ENCODE measurements around the gene RNF144B. TPM values are rescaled to one million over a fixed set of nuclear protein-coding genes. Genes with fewer than 3 reads are reported as not detected.
"Not testable (repeated sequence)": the region's sequence is repeated elsewhere in the genome, so short reads cannot be mapped to it uniquely, and the experiment has no call there.

RNF144B gene
- total RNA-seq, 1 experiment from 2014 or later: 8.2 TPM

DNA sequence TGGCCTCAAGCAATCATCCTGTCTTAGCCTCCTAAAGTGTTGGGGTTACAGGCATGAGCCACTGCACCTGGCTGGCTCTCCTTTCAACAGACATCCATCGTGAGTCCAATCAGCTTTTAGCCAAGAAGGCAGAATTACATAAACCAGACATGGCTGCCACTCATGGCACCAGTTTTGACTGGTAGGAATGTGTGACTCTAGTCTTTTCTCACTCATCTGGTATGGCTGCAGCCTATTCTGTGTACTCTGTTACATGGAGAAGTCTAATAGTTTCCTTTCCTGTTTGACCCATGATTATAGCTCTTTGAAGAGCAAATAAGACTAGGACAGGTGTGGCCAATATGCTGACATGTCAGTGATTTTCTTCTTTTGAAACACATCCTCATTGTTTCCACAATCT, 27.0 kb upstream of the RNF144B start:
- Mint-ChIP-seq H3K4me1 (no peaks in the 10 kb centered on the region), H3K4me3 (no peak overlapping the region), H3K27me3 (ENCODE audit: low read depth) (peaks cover 4% of the 10 kb centered on the region), H3K9me3 (peaks cover 21% of the 10 kb centered on the region), H3K36me3 (peaks cover 9% of the 10 kb centered on the region), H3K27ac (no peak overlapping the region)
- ChIA-PET POLR2A (no interaction called here), CTCF (no interaction called here)
- ATAC-seq: no peak
- DNase-seq (ENCODE audit: low spot score): no peak
- TF ChIP-seq ZNF121 (CRISPR knock-in tag; IDR thresholded peaks at IDR 0.05) (no peak), NR1H2 (CRISPR knock-in tag; IDR thresholded peaks at IDR 0.05) (no peak), TP53 (CRISPR knock-in tag; IDR thresholded peaks at IDR 0.05) (no peak), ATF1 (CRISPR knock-in tag; IDR thresholded peaks at IDR 0.05) (no peak)
- TF ChIP-seq, protein P1, sequence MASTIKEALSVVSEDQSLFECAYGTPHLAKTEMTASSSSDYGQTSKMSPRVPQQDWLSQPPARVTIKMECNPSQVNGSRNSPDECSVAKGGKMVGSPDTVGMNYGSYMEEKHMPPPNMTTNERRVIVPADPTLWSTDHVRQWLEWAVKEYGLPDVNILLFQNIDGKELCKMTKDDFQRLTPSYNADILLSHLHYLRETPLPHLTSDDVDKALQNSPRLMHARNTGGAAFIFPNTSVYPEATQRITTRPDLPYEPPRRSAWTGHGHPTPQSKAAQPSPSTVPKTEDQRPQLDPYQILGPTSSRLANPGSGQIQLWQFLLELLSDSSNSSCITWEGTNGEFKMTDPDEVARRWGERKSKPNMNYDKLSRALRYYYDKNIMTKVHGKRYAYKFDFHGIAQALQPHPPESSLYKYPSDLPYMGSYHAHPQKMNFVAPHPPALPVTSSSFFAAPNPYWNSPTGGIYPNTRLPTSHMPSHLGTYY (CRISPR knock-in tag; IDR thresholded peaks at IDR 0.05): no peak

DNA sequence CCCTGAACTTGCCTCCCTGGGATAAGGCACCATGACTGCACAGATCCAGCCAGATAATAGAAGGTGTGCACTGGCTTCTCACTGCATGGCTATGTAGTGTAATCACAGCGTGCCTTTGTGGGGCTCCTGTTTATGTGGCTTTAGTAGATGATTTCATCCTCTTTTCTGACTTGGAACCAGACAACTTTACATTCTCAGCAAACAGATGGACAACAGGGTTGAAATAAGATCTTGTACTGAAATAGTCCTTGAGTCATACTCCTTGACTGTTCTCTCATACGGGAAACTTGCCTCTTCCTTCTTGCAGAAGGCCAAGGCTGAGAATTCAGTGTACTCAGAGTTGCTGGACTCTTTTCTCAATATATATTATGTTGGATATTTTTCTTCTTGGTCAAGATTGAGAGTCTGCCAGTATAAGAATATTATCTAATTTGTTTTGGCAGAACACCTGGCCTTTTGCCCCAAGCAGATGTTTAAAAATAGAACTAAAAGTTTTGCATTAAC, 25.0 kb upstream of the RNF144B start:
- ChIA-PET POLR2A (no interaction called here), CTCF (no interaction called here)
- Mint-ChIP-seq H3K4me3 (no peak overlapping the region), H3K9me3 (peaks cover 23% of the 10 kb centered on the region), H3K27me3 (ENCODE audit: low read depth) (peaks cover 4% of the 10 kb centered on the region), H3K27ac (no peak overlapping the region), H3K4me1 (no peaks in the 10 kb centered on the region), H3K36me3 (peaks cover 7% of the 10 kb centered on the region)
- TF ChIP-seq FOXJ3 (CRISPR knock-in tag; IDR thresholded peaks at IDR 0.05; ENCODE audit: borderline replicate concordance): no peak
- DNase-seq (ENCODE audit: low spot score) (no peak), ATAC-seq (no peak)

DNA sequence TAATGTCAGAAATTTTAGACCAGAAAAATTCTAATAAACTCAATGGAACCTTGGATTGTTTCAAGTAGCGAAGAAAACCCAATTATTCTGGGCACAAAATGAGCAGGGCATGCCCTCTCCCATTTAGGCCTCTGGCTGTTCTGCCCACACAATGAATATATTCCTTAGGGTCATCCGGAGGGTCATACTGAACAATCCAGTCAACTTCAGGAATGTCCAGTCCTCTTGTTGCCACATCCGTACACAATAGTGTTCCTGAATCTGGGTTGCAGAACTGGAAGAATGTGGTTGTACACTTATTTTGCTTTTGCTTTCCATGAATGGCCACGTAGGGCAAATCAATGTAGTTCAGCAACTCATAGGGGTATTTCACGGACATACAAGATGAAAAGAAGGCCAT, 23.4 kb upstream of the RNF144B start:
- DNase-seq (ENCODE audit: low spot score): no peak
- Mint-ChIP-seq H3K27me3 (ENCODE audit: low read depth) (no peaks in the 10 kb centered on the region), H3K27ac (no peak overlapping the region), H3K36me3 (no peaks in the 10 kb centered on the region), H3K9me3 (peaks cover 20% of the 10 kb centered on the region), H3K4me1 (no peaks in the 10 kb centered on the region), H3K4me3 (no peak overlapping the region)
- TF ChIP-seq FOXJ3 (CRISPR knock-in tag; IDR thresholded peaks at IDR 0.05; ENCODE audit: borderline replicate concordance): no peak
- TF ChIP-seq ZNF263 (CRISPR knock-in tag; IDR thresholded peaks at IDR 0.05; ENCODE audit: low read depth): no peak
- no peak for TF ChIP-seq GABPB1 (CRISPR knock-in tag; IDR thresholded peaks at IDR 0.05)
- TF ChIP-seq TCF7 (CRISPR knock-in tag; IDR thresholded peaks at IDR 0.05; ENCODE audit: low read depth): no peak
- TF ChIP-seq ZNF423 (CRISPR knock-in tag; IDR thresholded peaks at IDR 0.05): no peak
- TF ChIP-seq CBFB (CRISPR knock-in tag; IDR thresholded peaks at IDR 0.05; ENCODE audit: low read depth): no peak
- TF ChIP-seq NR1H2 (CRISPR knock-in tag; IDR thresholded peaks at IDR 0.05): no peak
- TF ChIP-seq ZNF671 (CRISPR knock-in tag; IDR thresholded peaks at IDR 0.05): no peak
- TF ChIP-seq HMGA2 (CRISPR knock-in tag; IDR thresholded peaks at IDR 0.05): no peak
- TF ChIP-seq RELA (CRISPR knock-in tag; IDR thresholded peaks at IDR 0.05; ENCODE audit: borderline replicate concordance): no peak
- POLR2A ChIA-PET: interaction anchor here (0.7 kb wide), 1 partner anchor 43 kb away, joined by 3 read pairs; no protein-coding TSS in a partner anchor
- CTCF ChIA-PET: no interaction called here
- no peak for ATAC-seq

DNA sequence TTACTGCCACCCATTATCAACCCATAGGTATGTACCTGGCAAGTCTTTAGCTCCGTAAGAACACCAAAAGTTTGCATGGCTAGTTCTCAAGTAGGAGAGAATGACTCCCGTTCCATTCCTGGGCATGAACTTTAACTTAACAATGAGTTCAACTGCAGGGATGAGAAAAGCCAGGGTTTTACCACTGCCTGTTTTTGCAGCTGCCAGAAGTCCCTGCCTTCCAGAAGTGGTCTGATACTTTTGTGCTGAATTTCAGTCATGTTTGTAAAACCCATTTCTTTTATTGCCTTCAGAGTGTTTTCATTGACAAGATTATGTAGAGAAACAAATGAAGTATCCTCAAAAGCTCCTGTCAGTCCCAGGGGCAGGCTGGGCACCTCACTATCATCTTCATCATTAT, 22.6 kb upstream of the RNF144B start:
- H3K4me1 Mint-ChIP-seq; POLR2A ChIA-PET; H3K4me3 Mint-ChIP-seq; ATAC-seq; CTCF ChIA-PET; DNase-seq (ENCODE audit: low spot score); H3K36me3 Mint-ChIP-seq; H3K27me3 Mint-ChIP-seq (ENCODE audit: low read depth); H3K27ac Mint-ChIP-seq: not testable (repeated sequence)
- H3K9me3 Mint-ChIP-seq: peaks cover 20% of the 10 kb centered on the region

DNA sequence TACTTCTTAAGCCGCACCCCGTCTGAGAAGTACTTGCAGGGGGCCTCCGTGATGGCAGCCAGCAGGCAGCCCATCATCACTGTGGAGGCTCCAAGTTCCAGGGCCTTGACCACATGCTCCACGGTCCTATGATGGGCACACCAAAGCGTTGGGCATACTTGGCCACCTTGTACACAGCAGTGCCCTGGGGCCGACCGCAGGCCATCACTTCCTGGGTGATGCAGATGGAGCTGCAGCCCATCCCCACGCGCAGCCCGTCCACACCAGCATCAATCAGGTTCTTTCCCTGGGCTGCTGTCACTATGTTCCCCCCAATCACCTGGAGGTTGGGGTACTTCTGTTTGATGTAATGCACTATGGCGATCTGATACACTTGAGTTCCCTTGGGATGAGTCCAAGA, 19.8 kb upstream of the RNF144B start:
- Mint-ChIP-seq H3K9me3 (peaks cover 23% of the 10 kb centered on the region), H3K4me3 (no peak overlapping the region), H3K27ac (no peak overlapping the region), H3K27me3 (ENCODE audit: low read depth) (no peaks in the 10 kb centered on the region), H3K36me3 (no peaks in the 10 kb centered on the region), H3K4me1 (no peaks in the 10 kb centered on the region)
- ATAC-seq (no peak), DNase-seq (ENCODE audit: low spot score) (no peak)
- ChIA-PET CTCF (no interaction called here), POLR2A (no interaction called here)
- no peak for TF ChIP-seq PRRX2 (CRISPR knock-in tag; IDR thresholded peaks at IDR 0.05)
- TF ChIP-seq ZNF396 (CRISPR knock-in tag; IDR thresholded peaks at IDR 0.05; ENCODE audit: borderline replicate concordance): no peak
- no peak for TF ChIP-seq ESRRA (CRISPR knock-in tag; IDR thresholded peaks at IDR 0.05; ENCODE audit: borderline replicate concordance)
- TF ChIP-seq, protein P2, sequence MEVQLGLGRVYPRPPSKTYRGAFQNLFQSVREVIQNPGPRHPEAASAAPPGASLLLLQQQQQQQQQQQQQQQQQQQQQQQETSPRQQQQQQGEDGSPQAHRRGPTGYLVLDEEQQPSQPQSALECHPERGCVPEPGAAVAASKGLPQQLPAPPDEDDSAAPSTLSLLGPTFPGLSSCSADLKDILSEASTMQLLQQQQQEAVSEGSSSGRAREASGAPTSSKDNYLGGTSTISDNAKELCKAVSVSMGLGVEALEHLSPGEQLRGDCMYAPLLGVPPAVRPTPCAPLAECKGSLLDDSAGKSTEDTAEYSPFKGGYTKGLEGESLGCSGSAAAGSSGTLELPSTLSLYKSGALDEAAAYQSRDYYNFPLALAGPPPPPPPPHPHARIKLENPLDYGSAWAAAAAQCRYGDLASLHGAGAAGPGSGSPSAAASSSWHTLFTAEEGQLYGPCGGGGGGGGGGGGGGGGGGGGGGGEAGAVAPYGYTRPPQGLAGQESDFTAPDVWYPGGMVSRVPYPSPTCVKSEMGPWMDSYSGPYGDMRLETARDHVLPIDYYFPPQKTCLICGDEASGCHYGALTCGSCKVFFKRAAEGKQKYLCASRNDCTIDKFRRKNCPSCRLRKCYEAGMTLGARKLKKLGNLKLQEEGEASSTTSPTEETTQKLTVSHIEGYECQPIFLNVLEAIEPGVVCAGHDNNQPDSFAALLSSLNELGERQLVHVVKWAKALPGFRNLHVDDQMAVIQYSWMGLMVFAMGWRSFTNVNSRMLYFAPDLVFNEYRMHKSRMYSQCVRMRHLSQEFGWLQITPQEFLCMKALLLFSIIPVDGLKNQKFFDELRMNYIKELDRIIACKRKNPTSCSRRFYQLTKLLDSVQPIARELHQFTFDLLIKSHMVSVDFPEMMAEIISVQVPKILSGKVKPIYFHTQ (CRISPR knock-in tag; IDR thresholded peaks at IDR 0.05): no peak
- TF ChIP-seq, protein P3, sequence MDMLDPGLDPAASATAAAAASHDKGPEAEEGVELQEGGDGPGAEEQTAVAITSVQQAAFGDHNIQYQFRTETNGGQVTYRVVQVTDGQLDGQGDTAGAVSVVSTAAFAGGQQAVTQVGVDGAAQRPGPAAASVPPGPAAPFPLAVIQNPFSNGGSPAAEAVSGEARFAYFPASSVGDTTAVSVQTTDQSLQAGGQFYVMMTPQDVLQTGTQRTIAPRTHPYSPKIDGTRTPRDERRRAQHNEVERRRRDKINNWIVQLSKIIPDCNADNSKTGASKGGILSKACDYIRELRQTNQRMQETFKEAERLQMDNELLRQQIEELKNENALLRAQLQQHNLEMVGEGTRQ (CRISPR knock-in tag; IDR thresholded peaks at IDR 0.05): no peak
- TF ChIP-seq SP1 (CRISPR knock-in tag; conservative IDR thresholded peaks at IDR 0.05): no peak
- no peak for TF ChIP-seq EMX1 (CRISPR knock-in tag; IDR thresholded peaks at IDR 0.05)
- TF ChIP-seq TP53 (CRISPR knock-in tag; IDR thresholded peaks at IDR 0.05): no peak
- TF ChIP-seq, protein P4, sequence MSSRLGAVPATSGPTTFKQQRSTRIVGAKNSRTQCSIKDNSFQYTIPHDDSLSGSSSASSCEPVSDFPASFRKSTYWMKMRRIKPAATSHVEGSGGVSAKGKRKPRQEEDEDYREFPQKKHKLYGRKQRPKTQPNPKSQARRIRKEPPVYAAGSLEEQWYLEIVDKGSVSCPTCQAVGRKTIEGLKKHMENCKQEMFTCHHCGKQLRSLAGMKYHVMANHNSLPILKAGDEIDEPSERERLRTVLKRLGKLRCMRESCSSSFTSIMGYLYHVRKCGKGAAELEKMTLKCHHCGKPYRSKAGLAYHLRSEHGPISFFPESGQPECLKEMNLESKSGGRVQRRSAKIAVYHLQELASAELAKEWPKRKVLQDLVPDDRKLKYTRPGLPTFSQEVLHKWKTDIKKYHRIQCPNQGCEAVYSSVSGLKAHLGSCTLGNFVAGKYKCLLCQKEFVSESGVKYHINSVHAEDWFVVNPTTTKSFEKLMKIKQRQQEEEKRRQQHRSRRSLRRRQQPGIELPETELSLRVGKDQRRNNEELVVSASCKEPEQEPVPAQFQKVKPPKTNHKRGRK (CRISPR knock-in tag; IDR thresholded peaks at IDR 0.05; ENCODE audit: borderline replicate concordance): no peak
- no peak for TF ChIP-seq ZNF219 (CRISPR knock-in tag; IDR thresholded peaks at IDR 0.05; ENCODE audit: borderline replicate concordance)

All from WTC11 (cell line).